Hepatocyte (in vitro differentiated cells): Measurements from ENCODE around the gene USP24.

Experiments used
- EZH2 ChIP-seq: fragments of 200-600 bp; sonication (generic); IDR thresholded peaks from 2 replicates; pipeline ENCODE4 v1.6.1; 2016; ENCODE audit warnings: antibody characterized with exemption, mild to moderate bottlenecking, borderline replicate concordance
- TF ChIP-seq, protein P1 (sequence below): fragments of 200-600 bp; sonication (generic); IDR thresholded peaks from 2 replicates; pipeline ENCODE4 v1.5.1; 2016; ENCODE audit warnings: antibody characterized with exemption, mild to moderate bottlenecking; ENCODE audit not compliant: poor library complexity

DNA sequence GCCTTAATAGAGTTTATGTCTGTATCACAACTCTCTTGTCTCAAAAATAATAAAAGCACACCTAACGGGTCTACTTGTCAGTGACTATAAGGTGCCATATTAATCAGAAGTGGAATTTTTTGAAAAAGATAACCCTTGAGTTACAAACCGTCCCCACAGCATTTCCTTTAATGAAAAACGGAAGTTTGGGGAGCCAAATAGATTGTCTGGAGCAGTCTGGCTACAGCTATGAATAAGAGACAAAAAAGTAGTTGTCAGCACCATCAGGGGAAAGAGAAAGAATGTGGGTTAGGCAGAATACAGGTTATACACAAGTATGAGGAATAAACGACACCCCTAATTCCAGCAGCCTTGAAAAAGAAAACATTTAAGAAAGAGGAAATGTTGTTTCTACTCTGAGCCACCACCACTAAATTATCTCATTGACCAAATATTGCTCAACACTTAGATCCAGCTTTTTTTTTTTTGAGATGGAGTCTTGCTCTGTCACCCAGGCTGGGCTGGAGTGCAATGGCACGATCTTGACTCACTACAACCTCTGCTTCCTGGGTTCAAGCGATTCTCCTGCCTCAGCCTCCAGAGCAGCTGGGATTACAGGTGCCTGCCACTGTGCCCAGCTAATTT, 29.4 kb upstream of the USP24 start:
- TF ChIP-seq, protein P1, sequence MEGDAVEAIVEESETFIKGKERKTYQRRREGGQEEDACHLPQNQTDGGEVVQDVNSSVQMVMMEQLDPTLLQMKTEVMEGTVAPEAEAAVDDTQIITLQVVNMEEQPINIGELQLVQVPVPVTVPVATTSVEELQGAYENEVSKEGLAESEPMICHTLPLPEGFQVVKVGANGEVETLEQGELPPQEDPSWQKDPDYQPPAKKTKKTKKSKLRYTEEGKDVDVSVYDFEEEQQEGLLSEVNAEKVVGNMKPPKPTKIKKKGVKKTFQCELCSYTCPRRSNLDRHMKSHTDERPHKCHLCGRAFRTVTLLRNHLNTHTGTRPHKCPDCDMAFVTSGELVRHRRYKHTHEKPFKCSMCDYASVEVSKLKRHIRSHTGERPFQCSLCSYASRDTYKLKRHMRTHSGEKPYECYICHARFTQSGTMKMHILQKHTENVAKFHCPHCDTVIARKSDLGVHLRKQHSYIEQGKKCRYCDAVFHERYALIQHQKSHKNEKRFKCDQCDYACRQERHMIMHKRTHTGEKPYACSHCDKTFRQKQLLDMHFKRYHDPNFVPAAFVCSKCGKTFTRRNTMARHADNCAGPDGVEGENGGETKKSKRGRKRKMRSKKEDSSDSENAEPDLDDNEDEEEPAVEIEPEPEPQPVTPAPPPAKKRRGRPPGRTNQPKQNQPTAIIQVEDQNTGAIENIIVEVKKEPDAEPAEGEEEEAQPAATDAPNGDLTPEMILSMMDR = no peak
- TF ChIP-seq EZH2 = no peak
